GM19240 (cell line): ENCODE data around the gene KLHL30.
"Not testable (repeated sequence)": the region's sequence is repeated elsewhere in the genome, so short reads cannot be mapped to it uniquely, and the experiment has no call there.

Experiments
- DNase-seq: peaks from one replicate; pipeline ENCODE4 v3.0.0; 2011; ENCODE audit warnings: low spot score; ENCODE audit not compliant: insufficient read length

KLHL30 gene

GRCh38 chr2:238101891-238102841 lies 36.3 kb upstream of the KLHL30 start:
- no peak for DNase-seq

- no peak for DNase-seq
These were observed 35.6 kb upstream of the KLHL30 start for GRCh38 chr2:238102865-238103264.

DNA sequence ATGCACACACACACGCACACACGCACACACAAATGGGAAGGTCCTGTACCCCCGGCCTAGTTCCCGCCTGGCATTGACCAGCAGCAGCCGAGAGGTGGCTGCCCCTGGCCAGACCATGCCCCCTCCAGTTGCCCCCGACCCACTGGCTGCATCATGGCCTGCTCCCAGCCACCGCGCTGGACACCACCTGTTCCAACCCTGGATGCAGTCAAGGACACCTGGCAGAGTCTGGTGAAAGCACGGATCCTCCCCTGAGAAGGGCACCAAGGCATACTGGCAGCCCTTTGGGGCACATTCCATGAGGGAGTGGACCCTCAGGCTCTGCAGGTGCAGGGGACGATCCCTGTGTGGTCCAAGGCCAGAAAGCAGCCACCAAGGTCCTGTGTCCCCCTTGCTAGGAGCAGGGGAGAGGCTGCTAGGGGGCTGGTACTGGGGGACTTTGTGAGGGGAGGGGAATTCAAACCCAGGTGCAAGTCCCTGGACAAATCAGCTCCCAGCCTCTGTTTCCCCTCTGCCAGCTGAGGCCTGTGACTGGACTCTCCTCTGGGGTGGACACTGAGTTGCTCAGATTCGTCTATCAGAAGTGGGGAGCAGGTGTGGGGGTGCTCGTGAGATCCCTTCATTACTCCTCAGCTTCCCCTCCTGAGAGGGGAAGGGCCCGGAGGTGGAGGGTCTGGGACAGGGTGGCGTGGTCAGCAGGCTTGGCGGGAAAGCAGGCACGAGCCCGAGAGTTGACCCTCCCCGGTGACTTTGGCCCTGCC lies 34.8 kb upstream of the KLHL30 start:
- DNase-seq = no peak

DNA sequence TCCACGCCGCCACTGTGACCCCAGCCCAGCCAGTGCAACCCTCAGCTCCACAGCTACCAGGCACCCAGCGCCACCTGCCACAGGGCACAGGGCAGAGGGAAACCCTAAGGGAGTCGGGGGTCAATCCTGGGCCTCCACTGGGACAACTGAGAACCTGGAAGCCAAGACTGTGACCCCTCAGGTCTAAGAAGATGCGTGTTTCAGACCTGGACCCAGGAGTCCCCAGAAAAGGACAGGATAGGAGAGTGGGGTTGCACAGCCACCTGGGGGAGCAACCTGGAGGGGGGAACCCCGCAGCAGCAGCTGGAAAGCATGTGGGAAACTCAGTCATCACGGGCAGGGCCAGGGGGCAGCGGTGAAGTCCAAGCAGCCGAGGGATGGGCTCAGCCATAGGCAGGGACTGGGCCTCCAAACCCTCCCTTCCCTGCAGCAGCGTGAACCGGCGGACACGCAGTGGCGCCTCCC lies 34.2 kb upstream of the KLHL30 start:
- DNase-seq = no peak

DNA sequence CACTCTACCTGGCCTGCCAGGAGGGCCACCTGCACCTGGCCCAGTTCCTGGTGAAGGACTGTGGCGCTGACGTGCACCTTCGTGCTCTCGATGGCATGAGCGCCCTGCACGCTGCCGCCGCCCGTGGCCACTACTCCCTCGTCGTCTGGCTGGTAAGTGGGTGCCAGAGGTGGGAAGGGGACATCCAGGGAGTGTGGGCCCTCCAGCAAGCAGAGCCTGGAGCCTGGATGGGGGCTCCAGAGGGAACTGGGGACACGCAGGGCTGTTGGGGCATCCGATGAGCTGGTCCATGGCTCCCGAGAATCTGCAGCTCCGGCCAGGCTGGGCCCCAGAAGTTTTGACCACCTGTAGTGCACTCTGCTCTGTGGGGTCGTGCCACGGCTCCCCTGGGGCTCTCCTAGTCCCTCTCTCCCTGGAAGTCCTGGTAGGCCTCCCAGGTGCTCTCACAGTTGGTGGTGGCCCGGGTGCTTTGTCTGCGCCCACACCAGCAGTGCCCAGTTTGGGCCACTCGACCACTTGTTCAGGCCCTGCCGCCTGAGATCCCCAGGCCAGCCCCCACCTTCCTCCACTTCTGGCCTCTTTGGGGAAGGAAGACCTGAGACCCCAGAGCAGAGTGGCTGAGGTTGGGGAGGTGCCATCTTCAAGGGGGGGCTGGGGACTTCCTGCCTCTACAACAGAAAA lies 33.6 kb upstream of the KLHL30 start:
- no peak for DNase-seq

DNA sequence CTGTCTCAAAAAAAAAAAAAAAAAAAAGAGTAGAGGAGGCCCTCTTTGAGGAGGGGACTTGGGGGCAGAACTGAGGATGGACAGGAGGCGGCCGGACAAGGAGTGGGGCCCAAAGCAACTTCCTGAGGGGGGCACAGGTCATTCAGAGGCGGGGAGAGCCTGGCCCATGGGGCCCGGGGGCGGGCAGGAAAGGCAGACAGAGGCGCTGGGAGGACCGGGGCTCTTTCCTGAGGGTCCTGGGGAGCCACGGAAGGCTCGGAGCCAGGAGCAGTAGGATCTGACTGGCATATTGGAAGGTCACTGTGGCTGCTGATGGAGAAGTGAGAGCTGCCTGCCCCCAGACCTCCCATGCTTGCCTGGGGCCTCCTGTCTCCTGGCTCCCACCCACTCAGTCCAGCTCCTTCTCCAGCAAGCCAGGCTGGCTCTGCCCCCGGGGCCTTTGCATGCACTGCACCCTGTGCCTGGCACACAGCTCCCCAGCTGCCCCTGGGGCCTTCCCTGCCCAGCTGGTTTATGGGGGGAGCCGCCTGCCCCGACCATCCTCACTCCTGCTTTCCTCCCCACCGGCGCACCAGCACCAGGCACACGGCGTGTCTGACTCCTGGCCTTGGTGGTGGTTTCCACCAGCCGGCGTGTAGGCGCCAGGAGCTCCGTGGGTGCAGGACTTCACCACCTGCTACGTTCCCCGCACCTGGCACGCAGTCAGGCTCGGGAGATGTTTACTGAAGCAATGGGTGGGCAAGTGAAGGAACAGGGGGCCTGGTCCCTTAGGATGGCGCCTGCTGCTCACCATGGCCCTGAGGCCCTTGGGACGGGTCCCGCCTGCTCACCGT lies 32.7 kb upstream of the KLHL30 start:
- no peak for DNase-seq

DNA sequence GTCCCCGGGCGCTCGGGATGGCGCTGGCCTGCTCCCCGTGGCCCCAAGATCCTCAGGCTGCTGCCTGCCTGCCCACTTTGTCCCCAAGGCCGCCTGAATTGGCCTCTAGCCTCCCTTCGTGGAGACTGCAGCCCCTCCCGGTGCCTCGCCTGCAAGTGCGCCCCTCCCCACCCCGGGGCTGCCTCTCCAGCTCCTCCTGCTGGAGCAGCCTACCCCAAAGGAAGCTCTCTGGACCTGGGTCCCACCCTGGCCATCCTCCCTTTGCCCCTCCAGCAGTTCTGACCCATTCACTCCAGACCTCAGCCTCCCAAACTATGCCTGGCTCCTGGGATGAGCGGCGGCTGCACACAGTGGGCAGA lies 32.1 kb upstream of the KLHL30 start:
- DNase-seq = no peak

DNA sequence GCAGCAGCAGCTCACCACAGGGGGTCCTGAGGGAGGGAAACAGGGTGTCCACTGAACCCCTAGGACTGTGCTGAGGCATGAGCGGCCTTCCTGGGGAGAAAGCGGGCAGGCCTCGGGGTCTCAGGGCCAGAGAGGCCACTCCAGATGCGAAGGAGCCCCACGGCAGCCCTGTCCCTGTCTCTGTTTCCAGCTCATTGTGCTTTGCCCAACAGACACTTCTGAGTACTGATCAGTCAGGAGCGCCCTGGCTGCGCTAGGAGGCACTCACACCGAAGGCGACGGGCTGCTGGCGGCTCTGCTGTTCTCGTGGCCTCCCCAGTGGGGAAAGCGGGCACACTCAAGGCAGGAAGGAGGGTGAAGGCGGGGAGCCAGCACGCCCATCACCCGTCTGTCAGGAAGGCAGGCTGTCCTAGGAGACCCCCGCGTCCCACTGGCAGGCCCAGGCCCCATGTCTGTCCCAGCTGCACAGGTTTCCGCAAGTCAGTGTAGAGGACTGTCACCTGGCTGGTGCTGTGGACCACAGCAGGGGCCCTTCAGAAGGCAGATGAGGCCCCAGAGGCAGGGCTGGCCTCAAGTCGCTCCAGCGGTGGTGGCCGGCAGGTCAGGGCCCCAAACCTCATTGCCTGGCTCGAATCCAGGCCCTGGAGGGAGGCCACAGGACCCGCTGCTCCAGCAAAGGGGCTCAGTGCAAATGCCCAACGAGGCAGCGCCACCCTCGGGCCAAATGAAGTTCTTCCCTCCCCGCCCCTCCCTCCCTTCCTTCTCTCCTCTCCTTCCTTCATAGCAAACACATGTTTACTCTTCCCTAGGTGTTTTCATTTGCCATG lies 31.6 kb upstream of the KLHL30 start:
- DNase-seq = no peak

- peak; percentile 71 for DNase-seq
These were observed 30.7 kb upstream of the KLHL30 start for GRCh38 chr2:238107525-238108422.

DNA sequence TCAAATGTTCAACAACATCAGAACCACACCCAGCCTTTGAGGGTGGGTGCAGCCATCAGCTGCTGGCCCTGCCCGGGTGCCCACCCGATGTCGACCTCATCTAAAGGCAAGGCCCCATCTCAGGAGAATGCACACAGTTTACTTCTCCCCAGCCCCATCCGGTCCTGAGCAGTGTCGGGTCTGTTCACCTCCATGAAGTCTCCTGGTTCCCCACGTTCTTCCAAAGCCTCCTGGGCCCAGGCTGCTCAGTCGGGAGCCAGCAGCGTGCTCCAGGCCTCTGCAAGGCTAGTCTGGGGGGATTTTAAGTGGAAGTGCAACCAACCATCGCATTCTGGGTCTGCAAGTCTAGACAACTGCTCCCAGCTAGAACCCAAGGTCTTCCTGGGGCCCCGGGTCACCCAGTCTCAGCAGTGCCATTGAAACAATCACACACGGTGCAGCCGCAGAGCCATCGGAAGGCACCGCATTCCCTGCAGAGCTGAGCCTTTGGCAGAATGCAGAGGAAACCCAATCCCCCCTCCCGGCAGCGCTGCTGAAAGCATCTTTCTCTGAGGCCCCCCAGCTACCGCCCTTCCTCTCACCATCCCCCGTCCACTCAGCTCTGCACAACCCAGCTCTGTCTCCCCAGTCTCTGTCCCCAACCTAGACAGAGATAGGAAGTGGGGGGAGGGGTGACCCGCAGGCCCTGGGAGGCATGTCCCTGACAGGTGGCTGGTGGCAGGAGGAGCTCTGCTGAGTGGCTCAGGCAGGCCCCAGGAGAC lies 29.9 kb upstream of the KLHL30 start:
- DNase-seq = peak; percentile 58

- DNase-seq = no peak
These were observed 24.9 kb upstream of the KLHL30 start for GRCh38 chr2:238113611-238114010.

GRCh38 chr2:238114331-238114841 lies 24.1 kb upstream of the KLHL30 start:
- no peak for DNase-seq

- no peak for DNase-seq
These were observed 23.4 kb upstream of the KLHL30 start for GRCh38 chr2:238114851-238115660.

- not testable (repeated sequence) for DNase-seq
These were observed 22.8 kb upstream of the KLHL30 start for GRCh38 chr2:238115709-238116108.

- DNase-seq = no peak
These were observed 21.9 kb upstream of the KLHL30 start for GRCh38 chr2:238116298-238117198.
